A673 (cell line): ENCODE data around the gene HNRNPA2B1. TPM values are rescaled to one million over a fixed set of nuclear protein-coding genes. Genes with fewer than 3 reads are reported as not detected.

Experiments
- BruUV-seq: library from RNA; stranded (reverse); fragments of 400-500 nt; replicated peaks from 2 replicates; lab custom pipeline; 2021; lab: Mats Ljungman, UMichigan
- CTCF ChIA-PET: fragments of 300-600 bp; sonication (Branson Sonifier 250); formaldehyde crosslinking; loops from one replicate; lab custom pipeline; 2022; ENCODE audit warnings: antibody characterized with exemption; lab: Charles Lee
- POLR2A ChIA-PET: fragments of 300-600 bp; sonication (Branson Sonifier 250); formaldehyde crosslinking; loops from one replicate; lab custom pipeline; 2022; ENCODE audit warnings: antibody characterized with exemption; ENCODE audit not compliant: low non-redundant PET; lab: Charles Lee
- DNase-seq: peaks from one replicate; pipeline ENCODE4 v3.0.0-alpha.2; 2015; ENCODE audit warnings: low spot score
- H3K27ac ChIP-seq: fragments of 200-600 bp; sonication (generic); 2 replicates; pipeline ENCODE4 v1.5.1; 2016; ENCODE audit warnings: mixed run types, low read depth, mild to moderate bottlenecking, mixed read lengths, antibody characterized with exemption, low read length; ENCODE audit not compliant: poor library complexity, severe bottlenecking
- H3K27me3 ChIP-seq: fragments of 200-600 bp; sonication (generic); replicated peaks from 2 replicates; pipeline ENCODE4 v1.6.1; 2017; ENCODE audit warnings: mixed run types, low read depth, mild to moderate bottlenecking, mixed read lengths, antibody characterized with exemption, low read length; ENCODE audit not compliant: insufficient read depth, poor library complexity
- H3K36me3 ChIP-seq: fragments of 200-600 bp; sonication (generic); 2 replicates; pipeline ENCODE4 v1.6.1; 2016; ENCODE audit warnings: mixed run types, mild to moderate bottlenecking, mixed read lengths, antibody characterized with exemption, low read length; ENCODE audit not compliant: insufficient read depth, poor library complexity, severe bottlenecking
- H3K4me1 ChIP-seq: fragments of 200-600 bp; sonication (generic); 2 replicates; pipeline ENCODE4 v1.6.1; 2017; ENCODE audit warnings: mixed run types, mild to moderate bottlenecking, mixed read lengths, antibody characterized with exemption, low read length; ENCODE audit not compliant: insufficient read depth, poor library complexity, severe bottlenecking
- H3K4me3 ChIP-seq: fragments of 200-600 bp; sonication (generic); 2 replicates; pipeline ENCODE4 v1.5.1; 2016; ENCODE audit warnings: low read depth, mixed run types, mild to moderate bottlenecking, mixed read lengths, low read length; ENCODE audit not compliant: poor library complexity, severe bottlenecking
- H3K9me3 ChIP-seq: fragments of 200-600 bp; sonication (generic); 2 replicates; pipeline ENCODE4 v1.6.1; 2016; ENCODE audit warnings: mixed run types, low read depth, mild to moderate bottlenecking, mixed read lengths, antibody characterized with exemption, low read length; ENCODE audit not compliant: poor library complexity, severe bottlenecking
- CTCF ChIP-seq: fragments of 300-800, 200-600 bp; sonication (generic); conservative IDR thresholded peaks from 2 replicates; pipeline ENCODE4 v1.5.1; 2017; ENCODE audit warnings: low read depth, mild to moderate bottlenecking, antibody characterized with exemption, low read length, moderate library complexity, mixed read lengths
- EZH2 ChIP-seq: fragments of 200-600 bp; sonication (generic); IDR thresholded peaks from 2 replicates; pipeline ENCODE4 v1.6.1; 2017; ENCODE audit warnings: borderline replicate concordance, low read depth, mild to moderate bottlenecking, mixed read lengths, antibody characterized with exemption, low read length; ENCODE audit not compliant: poor library complexity, severe bottlenecking
- intact Hi-C: fragments of 100-400 bp; cut with micrococcal nuclease; formaldehyde crosslinking; loops from one replicate; pipeline ENCODE4 v1.10.0; 2022; ENCODE audit not compliant: unreplicated experiment
- total RNA-seq: library from RNA; stranded (reverse); gene quantifications from 2 replicates; pipeline ENCODE4 v1.2.3, GENCODE V29; 2021

HNRNPA2B1 gene
- total RNA-seq, 1 experiment from 2014 or later: 1,229 TPM

- H3K4me1 ChIP-seq: peaks cover 47% of the 10 kb centered on the region
- CTCF ChIA-PET: no interaction called here
Measured at GRCh38 chr7:26193432-26194207, 6.9 kb downstream of the HNRNPA2B1 start.

GRCh38 chr7:26192485-26193087 lies 8.0 kb downstream of the HNRNPA2B1 start:
- Histone ChIP-seq H3K27me3 (no peaks in the 10 kb centered on the region), H3K4me3 (no peak overlapping the region), H3K4me1 (peaks cover 47% of the 10 kb centered on the region), H3K36me3 (peaks cover 98% of the 10 kb centered on the region), H3K27ac (no peak overlapping the region), H3K9me3 (no peaks in the 10 kb centered on the region)
- no TSS peak for BruUV-seq
- ChIA-PET POLR2A (interaction anchor here (0.6 to 1.3 kb wide), 3 partner anchors 19 to 151 kb away, joined by 3 to 5 read pairs (median 3); no protein-coding TSS in a partner anchor), CTCF (no interaction called here)
- intact Hi-C loops: no loop called here
- no peak for DNase-seq
- TF ChIP-seq EZH2 (no peak), CTCF (no peak)

More at GRCh38 chr7:26193432-26194207, 6.9 kb downstream of the HNRNPA2B1 start:
- intact Hi-C loops: no loop called here
- Histone ChIP-seq H3K27ac (no peak overlapping the region), H3K4me3 (no peak overlapping the region), H3K36me3 (peaks cover 99% of the 10 kb centered on the region), H3K9me3 (no peaks in the 10 kb centered on the region), H3K27me3 (no peaks in the 10 kb centered on the region)
- TF ChIP-seq EZH2: no peak
- TF ChIP-seq CTCF: no peak
- DNase-seq: no peak
- no TSS peak for BruUV-seq
- POLR2A ChIA-PET: no interaction called here

GRCh38 chr7:26191974-26192479 lies 8.5 kb downstream of the HNRNPA2B1 start:
- intact Hi-C loops: no loop called here
- Histone ChIP-seq H3K27me3 (no peaks in the 10 kb centered on the region), H3K9me3 (no peaks in the 10 kb centered on the region), H3K4me3 (no peak overlapping the region), H3K36me3 (peaks cover 92% of the 10 kb centered on the region), H3K27ac (no peak overlapping the region), H3K4me1 (peaks cover 44% of the 10 kb centered on the region)
- no peak for DNase-seq
- POLR2A ChIA-PET: interaction anchor here (0.7 to 1.3 kb wide), 2 partner anchors 101 to 151 kb away, joined by 3 to 5 read pairs; no protein-coding TSS in a partner anchor
- BruUV-seq: TSS peak; percentile 79
- TF ChIP-seq EZH2 (no peak), CTCF (no peak)
- CTCF ChIA-PET: no interaction called here
